ENCODE data around the gene AQP10. TPM values are rescaled to one million over a fixed set of nuclear protein-coding genes. Genes with fewer than 3 reads are reported as not detected.

AQP10 gene
- total RNA-seq, 1 donor from 2014 or later = not detected

Other genes starting within 250 kb of the AQP10 start
- not detected for gene NUP210L, start 166.0 kb upstream of the AQP10 start, total RNA-seq
- 254 TPM for gene TPM3, start 129.0 kb upstream of the AQP10 start, total RNA-seq
- not detected for gene CFAP141, start 114.8 kb upstream of the AQP10 start, total RNA-seq
- 67.8 TPM for gene UBAP2L, start 100.1 kb upstream of the AQP10 start, total RNA-seq
- gene HAX1, start 48.5 kb upstream of the AQP10 start, total RNA-seq = 270 TPM
- gene ATP8B2, start 4.4 kb downstream of the AQP10 start, total RNA-seq = 173 TPM
- gene IL6R, start 84.2 kb downstream of the AQP10 start, total RNA-seq = 6.7 TPM
- 4.6 TPM for gene TDRD10, start 181.1 kb downstream of the AQP10 start, total RNA-seq
- 107 TPM for gene SHE, start 181.3 kb downstream of the AQP10 start, total RNA-seq
- 10.6 TPM for gene UBE2Q1, start 237.6 kb downstream of the AQP10 start, total RNA-seq
- gene CHRNB2, start 246.7 kb downstream of the AQP10 start, total RNA-seq = not detected